PC-3 (cell line): ENCODE measurements around the gene OR11H12.
"Not testable (repeated sequence)": the region's sequence is repeated elsewhere in the genome, so short reads cannot be mapped to it uniquely, and the experiment has no call there.

Experiments
- EZH2 ChIP-seq: fragments of 300-600 bp; sonication (generic); IDR thresholded peaks from one replicate; pipeline ENCODE4 v1.6.1; 2017; ENCODE audit warnings: antibody characterized with exemption, mild to moderate bottlenecking, low read length; ENCODE audit not compliant: unreplicated experiment
- TF ChIP-seq, protein P1 (sequence below): fragments of 300-600 bp; sonication (generic); conservative IDR thresholded peaks from 2 replicates; pipeline ENCODE4 v1.5.1; 2017; ENCODE audit warnings: antibody characterized with exemption, low read depth, mild to moderate bottlenecking, low read length

DNA sequence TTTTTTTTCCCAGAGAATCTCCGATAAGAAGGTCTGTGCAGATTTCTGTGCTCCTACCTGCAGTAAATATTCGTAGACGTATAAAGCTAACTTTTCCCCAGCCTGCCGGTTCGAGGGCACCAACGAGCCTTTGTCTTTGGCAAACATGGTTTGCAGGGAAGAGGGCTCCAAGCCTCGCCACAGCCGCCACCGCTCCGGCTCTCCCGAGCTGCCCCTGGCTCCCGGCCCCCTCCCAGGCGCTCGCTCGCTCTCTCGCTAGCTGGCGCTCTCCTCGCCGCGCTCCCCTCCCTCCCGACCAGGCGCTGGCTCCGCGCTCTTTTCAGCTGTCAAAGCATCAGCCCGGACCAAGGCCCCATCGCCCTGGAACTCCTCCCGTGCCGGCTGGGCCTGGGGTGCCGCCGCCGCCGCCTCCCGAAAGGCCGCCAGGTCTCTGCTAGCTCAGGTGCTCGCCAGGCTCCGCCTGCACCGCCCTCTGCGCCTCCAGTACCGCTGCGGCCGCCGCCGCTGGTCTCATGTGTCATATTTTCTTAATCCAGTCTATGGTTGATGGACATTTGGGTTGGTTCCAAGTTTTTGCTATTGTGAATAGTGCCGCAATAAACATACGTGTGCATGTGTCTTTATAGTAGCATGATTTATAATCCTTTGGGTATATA, 45.3 kb downstream of the OR11H12 start:
- TF ChIP-seq EZH2 = not testable (repeated sequence)
- TF ChIP-seq, protein P1, sequence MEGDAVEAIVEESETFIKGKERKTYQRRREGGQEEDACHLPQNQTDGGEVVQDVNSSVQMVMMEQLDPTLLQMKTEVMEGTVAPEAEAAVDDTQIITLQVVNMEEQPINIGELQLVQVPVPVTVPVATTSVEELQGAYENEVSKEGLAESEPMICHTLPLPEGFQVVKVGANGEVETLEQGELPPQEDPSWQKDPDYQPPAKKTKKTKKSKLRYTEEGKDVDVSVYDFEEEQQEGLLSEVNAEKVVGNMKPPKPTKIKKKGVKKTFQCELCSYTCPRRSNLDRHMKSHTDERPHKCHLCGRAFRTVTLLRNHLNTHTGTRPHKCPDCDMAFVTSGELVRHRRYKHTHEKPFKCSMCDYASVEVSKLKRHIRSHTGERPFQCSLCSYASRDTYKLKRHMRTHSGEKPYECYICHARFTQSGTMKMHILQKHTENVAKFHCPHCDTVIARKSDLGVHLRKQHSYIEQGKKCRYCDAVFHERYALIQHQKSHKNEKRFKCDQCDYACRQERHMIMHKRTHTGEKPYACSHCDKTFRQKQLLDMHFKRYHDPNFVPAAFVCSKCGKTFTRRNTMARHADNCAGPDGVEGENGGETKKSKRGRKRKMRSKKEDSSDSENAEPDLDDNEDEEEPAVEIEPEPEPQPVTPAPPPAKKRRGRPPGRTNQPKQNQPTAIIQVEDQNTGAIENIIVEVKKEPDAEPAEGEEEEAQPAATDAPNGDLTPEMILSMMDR = not testable (repeated sequence)
